Progenitor cell of endocrine pancreas (in vitro differentiated cells): ENCODE results near the gene CDH23. TPM values are rescaled to one million over a fixed set of nuclear protein-coding genes. Genes with fewer than 3 reads are reported as not detected.
A peak's percentile ranks its signal among the peaks of the same experiment; 100 is the strongest.

Experiments
- DNase-seq: peaks from one replicate; pipeline ENCODE4 v3.0.0; 2021; ENCODE audit warnings: low spot score; ENCODE audit not compliant: unreplicated experiment
- H3K27ac Mint-ChIP-seq: 2 replicates; pipeline ENCODE4 v1.8.0; 2021; ENCODE audit warnings: mild to moderate bottlenecking, moderate library complexity, mixed read lengths
- H3K27me3 Mint-ChIP-seq: 2 replicates; pipeline ENCODE4 v1.8.0; 2021; ENCODE audit warnings: mixed read lengths
- H3K36me3 Mint-ChIP-seq: 2 replicates; pipeline ENCODE4 v1.8.0; 2022; ENCODE audit warnings: mixed read lengths; ENCODE audit not compliant: insufficient read depth
- H3K4me1 Mint-ChIP-seq: 2 replicates; pipeline ENCODE4 v1.8.0; 2021; ENCODE audit warnings: low read depth, mixed read lengths
- H3K4me3 Mint-ChIP-seq: 2 replicates; pipeline ENCODE4 v1.8.0; 2021; ENCODE audit warnings: low read depth, mild to moderate bottlenecking, moderate library complexity, mixed read lengths
- H3K9me3 Mint-ChIP-seq: 2 replicates; pipeline ENCODE4 v1.8.0; 2021; ENCODE audit warnings: low read depth, mixed read lengths
- total RNA-seq: library from RNA; stranded (reverse); gene quantifications from 2 replicates; pipeline ENCODE4 v1.2.1, GENCODE V29; 2021
- TF ChIP-seq, protein P1 (sequence below): fragments of 200-600 bp; sonication (generic); IDR thresholded peaks from one replicate; pipeline ENCODE4 v1.5.0; 2021; ENCODE audit warnings: antibody characterized with exemption, mild to moderate bottlenecking; ENCODE audit not compliant: unreplicated experiment

CDH23 gene
- total RNA-seq, 1 donor from 2014 or later, result 0.43 TPM

DNA sequence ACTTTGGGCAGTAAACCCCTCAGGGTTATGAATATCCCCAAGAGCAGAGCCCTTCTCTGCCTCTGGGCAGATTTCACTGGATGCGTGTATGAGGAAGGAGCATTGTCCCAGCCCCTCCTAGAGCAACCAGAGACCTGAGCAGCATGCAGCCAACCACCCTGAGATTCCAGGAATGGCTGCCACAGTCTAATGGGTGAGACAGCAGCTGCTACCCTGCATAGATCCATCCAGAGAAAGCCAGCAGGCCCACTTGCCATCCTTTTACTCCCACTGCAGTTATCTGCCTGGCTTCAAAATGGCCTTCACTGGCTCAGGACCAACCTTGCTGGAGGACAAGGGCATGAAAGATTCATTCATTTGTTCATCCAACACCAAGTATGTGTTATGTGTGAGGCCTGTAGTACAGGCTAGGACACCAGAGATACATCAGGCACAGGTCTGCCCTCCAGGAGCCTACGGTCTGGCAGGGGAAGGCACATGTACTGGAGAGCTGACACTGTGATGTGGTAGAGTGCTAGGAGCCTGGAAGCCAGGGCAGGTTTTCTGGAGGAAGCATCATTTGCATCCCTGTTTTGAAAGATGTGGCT is 349.0 kb downstream of the CDH23 start:
- H3K27me3 Mint-ChIP-seq, result no peaks in the 10 kb centered on the region
- no peaks in the 10 kb centered on the region for H3K9me3 Mint-ChIP-seq

GRCh38 chr10:71746344-71747037 is 349.8 kb downstream of the CDH23 start:
- TF ChIP-seq, protein P1, sequence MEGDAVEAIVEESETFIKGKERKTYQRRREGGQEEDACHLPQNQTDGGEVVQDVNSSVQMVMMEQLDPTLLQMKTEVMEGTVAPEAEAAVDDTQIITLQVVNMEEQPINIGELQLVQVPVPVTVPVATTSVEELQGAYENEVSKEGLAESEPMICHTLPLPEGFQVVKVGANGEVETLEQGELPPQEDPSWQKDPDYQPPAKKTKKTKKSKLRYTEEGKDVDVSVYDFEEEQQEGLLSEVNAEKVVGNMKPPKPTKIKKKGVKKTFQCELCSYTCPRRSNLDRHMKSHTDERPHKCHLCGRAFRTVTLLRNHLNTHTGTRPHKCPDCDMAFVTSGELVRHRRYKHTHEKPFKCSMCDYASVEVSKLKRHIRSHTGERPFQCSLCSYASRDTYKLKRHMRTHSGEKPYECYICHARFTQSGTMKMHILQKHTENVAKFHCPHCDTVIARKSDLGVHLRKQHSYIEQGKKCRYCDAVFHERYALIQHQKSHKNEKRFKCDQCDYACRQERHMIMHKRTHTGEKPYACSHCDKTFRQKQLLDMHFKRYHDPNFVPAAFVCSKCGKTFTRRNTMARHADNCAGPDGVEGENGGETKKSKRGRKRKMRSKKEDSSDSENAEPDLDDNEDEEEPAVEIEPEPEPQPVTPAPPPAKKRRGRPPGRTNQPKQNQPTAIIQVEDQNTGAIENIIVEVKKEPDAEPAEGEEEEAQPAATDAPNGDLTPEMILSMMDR, result peak; percentile 32
- Mint-ChIP-seq H3K36me3 (no peaks in the 10 kb centered on the region), H3K27ac (peak overlapping the region; percentile 86), H3K4me1 (peaks cover 19% of the 10 kb centered on the region), H3K9me3 (no peaks in the 10 kb centered on the region), H3K4me3 (no peak overlapping the region), H3K27me3 (no peaks in the 10 kb centered on the region)
- no peak for DNase-seq

More for the DNA sequence above, 349.0 kb downstream of the CDH23 start:
- H3K27ac Mint-ChIP-seq, result no peak overlapping the region
- no peaks in the 10 kb centered on the region for H3K36me3 Mint-ChIP-seq
- no peak overlapping the region for H3K4me3 Mint-ChIP-seq
- DNase-seq, result no peak
- peaks cover 19% of the 10 kb centered on the region for H3K4me1 Mint-ChIP-seq
- TF ChIP-seq, protein P1, result no peak

- TF ChIP-seq, protein P1, result peak; percentile 4
- Mint-ChIP-seq H3K4me1 (peaks cover 19% of the 10 kb centered on the region), H3K27me3 (no peaks in the 10 kb centered on the region), H3K4me3 (no peak overlapping the region), H3K27ac (peak overlapping the region; percentile 86), H3K9me3 (no peaks in the 10 kb centered on the region), H3K36me3 (no peaks in the 10 kb centered on the region)
- no peak for DNase-seq
Observed at GRCh38 chr10:71747039-71747531, 350.4 kb downstream of the CDH23 start.

DNA sequence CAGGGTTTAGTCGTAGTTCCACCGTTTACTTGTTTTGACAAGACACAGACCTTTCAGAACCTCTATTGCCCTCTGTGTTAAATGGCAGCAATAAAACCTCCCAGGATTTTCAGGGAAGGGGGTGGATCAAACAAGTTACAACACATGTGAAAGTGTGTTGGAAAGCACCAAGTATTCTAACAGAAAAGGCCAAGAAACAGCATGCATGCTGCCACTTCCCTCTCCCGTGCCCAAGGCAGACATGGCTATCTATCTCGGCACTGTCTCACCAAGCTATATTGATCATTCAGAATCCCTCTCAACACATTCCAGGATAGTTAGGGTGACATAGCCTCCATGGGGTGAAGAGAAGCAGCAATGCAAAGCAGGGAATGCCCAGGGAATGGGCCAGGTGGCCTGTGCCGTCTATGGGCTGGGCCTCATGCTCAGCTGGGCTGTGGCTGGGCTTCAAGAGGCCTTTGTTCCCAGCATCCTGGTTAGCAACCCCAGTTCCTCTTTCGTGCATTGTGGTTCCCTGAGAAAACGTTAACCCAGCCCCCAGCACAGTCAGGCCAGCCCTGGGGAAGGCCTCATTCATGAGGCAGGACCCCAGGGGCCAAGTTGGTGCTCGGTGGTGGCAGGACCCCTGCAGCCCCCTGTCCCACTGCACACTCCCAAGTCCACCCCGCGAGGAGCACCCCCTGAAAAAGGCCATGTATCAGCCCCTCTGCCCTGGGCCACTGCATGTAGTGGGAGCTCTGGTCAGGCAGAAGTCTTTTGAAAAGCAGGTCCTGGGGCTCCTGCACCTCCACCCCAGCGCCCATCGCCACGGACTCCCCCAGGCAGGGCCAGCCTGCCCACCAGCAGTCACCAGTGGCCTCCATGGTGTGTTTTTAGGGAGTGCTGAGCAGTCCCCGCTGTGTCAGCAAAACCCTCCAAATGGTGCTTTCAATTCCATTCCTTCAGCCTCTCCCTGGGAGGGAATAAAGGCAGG is 351.1 kb downstream of the CDH23 start:
- peak overlapping the region; percentile 20 for H3K27ac Mint-ChIP-seq
- H3K9me3 Mint-ChIP-seq, result no peaks in the 10 kb centered on the region
- no peak overlapping the region for H3K4me3 Mint-ChIP-seq
- H3K36me3 Mint-ChIP-seq, result no peaks in the 10 kb centered on the region
- H3K27me3 Mint-ChIP-seq, result no peaks in the 10 kb centered on the region
- TF ChIP-seq, protein P1, result no peak
- peaks cover 23% of the 10 kb centered on the region for H3K4me1 Mint-ChIP-seq
- no peak for DNase-seq

GRCh38 chr10:71748671-71749191 is 352.0 kb downstream of the CDH23 start:
- H3K27ac Mint-ChIP-seq, result no peak overlapping the region
- no peak for DNase-seq
- H3K9me3 Mint-ChIP-seq, result no peaks in the 10 kb centered on the region

More at GRCh38 chr10:71748671-71749191, 352.0 kb downstream of the CDH23 start:
- no peak overlapping the region for H3K4me3 Mint-ChIP-seq
- H3K27me3 Mint-ChIP-seq, result no peaks in the 10 kb centered on the region
- TF ChIP-seq, protein P1, result no peak
- peaks cover 32% of the 10 kb centered on the region for H3K4me1 Mint-ChIP-seq
- H3K36me3 Mint-ChIP-seq, result no peaks in the 10 kb centered on the region
